Left kidney (tissue), 2 donors: ENCODE data around the gene D2HGDH. TPM values are rescaled to one million over a fixed set of nuclear protein-coding genes. Genes with fewer than 3 reads are reported as not detected.
"Not testable (repeated sequence)": the region's sequence is repeated elsewhere in the genome, so short reads cannot be mapped to it uniquely, and the experiment has no call there.

Experiments used
- DNase-seq: peaks from one replicate; pipeline ENCODE4 v3.0.0-alpha.2; 2013
- polyA plus RNA-seq: library from polyadenylated mRNA; unstranded; fragments of 120-200 nt; gene quantifications from one replicate; pipeline ENCODE4 v1.2.1, GENCODE V29; 2013; ENCODE audit not compliant: insufficient read length

Gene D2HGDH
- polyA plus RNA-seq, 1 donor, result 57.0 TPM

GRCh38 chr2:241724975-241725870 lies 9.2 kb upstream of the D2HGDH start:
- no peak for DNase-seq

- no peak for DNase-seq
These were observed 8.0 kb upstream of the D2HGDH start for GRCh38 chr2:241726459-241726858.

GRCh38 chr2:241728000-241728399 lies 6.4 kb upstream of the D2HGDH start:
- DNase-seq, result no peak

GRCh38 chr2:241728627-241729026 lies 5.8 kb upstream of the D2HGDH start:
- DNase-seq, result no peak

GRCh38 chr2:241729868-241730267 lies 4.6 kb upstream of the D2HGDH start:
- no peak for DNase-seq

GRCh38 chr2:241730671-241731293 lies 3.6 kb upstream of the D2HGDH start:
- no peak for DNase-seq

- not testable (repeated sequence) for DNase-seq
These were observed 1.8 kb upstream of the D2HGDH start for GRCh38 chr2:241732513-241733186.

- DNase-seq, result no peak
These were observed 831 bp upstream of the D2HGDH start for GRCh38 chr2:241733391-241734207.

- DNase-seq, result no peak
These were observed 293 bp upstream of the D2HGDH start for GRCh38 chr2:241734208-241734466.

- DNase-seq, result no peak
These were observed 1.7 kb downstream of the D2HGDH start for GRCh38 chr2:241736111-241736510.

GRCh38 chr2:241738040-241738686 lies 3.7 kb downstream of the D2HGDH start:
- DNase-seq, result no peak

- DNase-seq, result no peak
These were observed 4.7 kb downstream of the D2HGDH start for GRCh38 chr2:241739177-241739576.

GRCh38 chr2:241739651-241740050 lies 5.2 kb downstream of the D2HGDH start:
- DNase-seq, result no peak

- DNase-seq, result no peak
These were observed 6.6 kb downstream of the D2HGDH start for GRCh38 chr2:241741016-241741415.

GRCh38 chr2:241742320-241742939 lies 8.0 kb downstream of the D2HGDH start:
- DNase-seq, result no peak

GRCh38 chr2:241743008-241743407 lies 8.6 kb downstream of the D2HGDH start:
- DNase-seq, result not testable (repeated sequence)

- no peak for DNase-seq
These were observed 9.2 kb downstream of the D2HGDH start for GRCh38 chr2:241743620-241744019.

- DNase-seq, result no peak
These were observed 9.8 kb downstream of the D2HGDH start for GRCh38 chr2:241744028-241744754.

GRCh38 chr2:241745276-241745675 lies 10.8 kb downstream of the D2HGDH start:
- DNase-seq, result no peak

GRCh38 chr2:241746084-241746483 lies 11.7 kb downstream of the D2HGDH start:
- no peak for DNase-seq
